Mesenteric fat pad (tissue), 1 donor: ENCODE results near the gene NEDD4L. TPM values are rescaled to one million over a fixed set of nuclear protein-coding genes. Genes with fewer than 3 reads are reported as not detected.

Experiments used
- DNase-seq: peaks from one replicate; pipeline ENCODE4 v3.0.0-alpha.2; 2020; ENCODE audit warnings: low spot score
- total RNA-seq: library from RNA; stranded (reverse); fragmentation: NEBNext Ultra II Directional; extraction: Animal tissue kit (Norgen Biotek cat#: 25700); gene quantifications from one replicate; pipeline ENCODE4 v1.2.1, GENCODE V29; 2021
- donor health status: DM: yes; HTN: yes; CAD: no.

Gene NEDD4L
- total RNA-seq, 1 donor from 2014 or later = 43.7 TPM

- no peak for DNase-seq
Measured at GRCh38 chr18:58177896-58178470, 134.0 kb downstream of the NEDD4L start.

- no peak for DNase-seq
Measured at GRCh38 chr18:58178511-58178910, 134.5 kb downstream of the NEDD4L start.

GRCh38 chr18:58180172-58180571 lies 136.1 kb downstream of the NEDD4L start:
- DNase-seq = no peak

GRCh38 chr18:58180738-58181353 lies 136.8 kb downstream of the NEDD4L start:
- DNase-seq = no peak

GRCh38 chr18:58181988-58182387 lies 138.0 kb downstream of the NEDD4L start:
- no peak for DNase-seq

- DNase-seq = no peak
Measured at GRCh38 chr18:58183226-58183625, 139.2 kb downstream of the NEDD4L start.

- no peak for DNase-seq
Measured at GRCh38 chr18:58186258-58186948, 142.4 kb downstream of the NEDD4L start.

GRCh38 chr18:58187674-58188073 lies 143.6 kb downstream of the NEDD4L start:
- no peak for DNase-seq

- DNase-seq = no peak
Measured at GRCh38 chr18:58188996-58189395, 145.0 kb downstream of the NEDD4L start.

GRCh38 chr18:58190842-58191530 lies 147.0 kb downstream of the NEDD4L start:
- DNase-seq = no peak

- DNase-seq = no peak
Measured at GRCh38 chr18:58191626-58192025, 147.6 kb downstream of the NEDD4L start.

- no peak for DNase-seq
Measured at GRCh38 chr18:58192519-58192918, 148.5 kb downstream of the NEDD4L start.

- DNase-seq = no peak
Measured at GRCh38 chr18:58194028-58194427, 150.0 kb downstream of the NEDD4L start.

- DNase-seq = no peak
Measured at GRCh38 chr18:58195278-58195765, 151.3 kb downstream of the NEDD4L start.

- DNase-seq = no peak
Measured at GRCh38 chr18:58196164-58196563, 152.1 kb downstream of the NEDD4L start.

GRCh38 chr18:58196881-58197872 lies 153.2 kb downstream of the NEDD4L start:
- DNase-seq = no peak

- DNase-seq = no peak
Measured at GRCh38 chr18:58201268-58201667, 157.2 kb downstream of the NEDD4L start.

GRCh38 chr18:58201733-58202730 lies 158.0 kb downstream of the NEDD4L start:
- no peak for DNase-seq

GRCh38 chr18:58204776-58205442 lies 160.9 kb downstream of the NEDD4L start:
- no peak for DNase-seq
